Measurements from ENCODE around the gene CHADL.

Gene CHADL

GRCh38 chr22:41226723-41227655, 13.7 kb downstream of the CHADL start:
- Histone ChIP-seq H3K4me1 (ENCODE audit: control insufficient read depth, insufficient read depth, low read length) (no peaks in the 10 kb centered on the region), H3K4me3 (ENCODE audit: low read depth, low read length) (no peak overlapping the region), H3K36me3 (ENCODE audit: control insufficient read depth, insufficient read depth, low read length) (peaks cover 74% of the 10 kb centered on the region), H3K9ac (ENCODE audit: low read depth, low read length) (no peak overlapping the region), H3K9me3 (ENCODE audit: control insufficient read depth, insufficient read depth, low read length) (no peaks in the 10 kb centered on the region), H3K27me3 (ENCODE audit: control insufficient read depth, insufficient read depth, low read length) (no peaks in the 10 kb centered on the region), H3K27ac (ENCODE audit: low read depth, low read length) (no peak overlapping the region)

- H3K4me1 ChIP-seq (ENCODE audit: control insufficient read depth, insufficient read depth, low read length), result no peaks in the 10 kb centered on the region
- no peak overlapping the region for H3K4me3 ChIP-seq (ENCODE audit: low read depth, low read length)
- no peaks in the 10 kb centered on the region for H3K27me3 ChIP-seq (ENCODE audit: control insufficient read depth, insufficient read depth, low read length)
- no peak overlapping the region for H3K9ac ChIP-seq (ENCODE audit: low read depth, low read length)
- H3K27ac ChIP-seq (ENCODE audit: low read depth, low read length), result no peak overlapping the region
- H3K9me3 ChIP-seq (ENCODE audit: control insufficient read depth, insufficient read depth, low read length), result no peaks in the 10 kb centered on the region
- peaks cover 82% of the 10 kb centered on the region for H3K36me3 ChIP-seq (ENCODE audit: control insufficient read depth, insufficient read depth, low read length)
These were observed 17.2 kb downstream of the CHADL start for GRCh38 chr22:41223535-41223934.

- Histone ChIP-seq H3K9ac (ENCODE audit: low read depth, low read length) (no peak overlapping the region), H3K9me3 (ENCODE audit: control insufficient read depth, insufficient read depth, low read length) (no peaks in the 10 kb centered on the region), H3K4me3 (ENCODE audit: low read depth, low read length) (no peak overlapping the region), H3K27me3 (ENCODE audit: control insufficient read depth, insufficient read depth, low read length) (no peaks in the 10 kb centered on the region), H3K27ac (ENCODE audit: low read depth, low read length) (no peak overlapping the region), H3K36me3 (ENCODE audit: control insufficient read depth, insufficient read depth, low read length) (peaks cover 82% of the 10 kb centered on the region), H3K4me1 (ENCODE audit: control insufficient read depth, insufficient read depth, low read length) (no peaks in the 10 kb centered on the region)
These were observed 17.8 kb downstream of the CHADL start for GRCh38 chr22:41222846-41223507.

GRCh38 chr22:41217553-41218157, 23.1 kb downstream of the CHADL start:
- no peak overlapping the region for H3K9ac ChIP-seq (ENCODE audit: low read depth, low read length)
- no peaks in the 10 kb centered on the region for H3K27me3 ChIP-seq (ENCODE audit: control insufficient read depth, insufficient read depth, low read length)
- no peak overlapping the region for H3K4me3 ChIP-seq (ENCODE audit: low read depth, low read length)
- peaks cover 69% of the 10 kb centered on the region for H3K36me3 ChIP-seq (ENCODE audit: control insufficient read depth, insufficient read depth, low read length)
- H3K9me3 ChIP-seq (ENCODE audit: control insufficient read depth, insufficient read depth, low read length), result peaks cover 2% of the 10 kb centered on the region; the same call in 1 of the 2 replicates
- peak overlapping the region; percentile 65 for H3K27ac ChIP-seq (ENCODE audit: low read depth, low read length)
- H3K4me1 ChIP-seq (ENCODE audit: control insufficient read depth, insufficient read depth, low read length), result peaks cover 13% of the 10 kb centered on the region; the same call in 1 of the 2 replicates

GRCh38 chr22:41216984-41217383, 23.7 kb downstream of the CHADL start:
- Histone ChIP-seq H3K9me3 (ENCODE audit: control insufficient read depth, insufficient read depth, low read length) (peaks cover 2% of the 10 kb centered on the region; the same call in 1 of the 2 replicates), H3K4me3 (ENCODE audit: low read depth, low read length) (no peak overlapping the region), H3K27me3 (ENCODE audit: control insufficient read depth, insufficient read depth, low read length) (no peaks in the 10 kb centered on the region), H3K4me1 (ENCODE audit: control insufficient read depth, insufficient read depth, low read length) (peaks cover 13% of the 10 kb centered on the region; the same call in 1 of the 2 replicates), H3K9ac (ENCODE audit: low read depth, low read length) (no peak overlapping the region), H3K36me3 (ENCODE audit: control insufficient read depth, insufficient read depth, low read length) (peaks cover 67% of the 10 kb centered on the region), H3K27ac (ENCODE audit: low read depth, low read length) (peak overlapping the region; percentile 65)

GRCh38 chr22:41215926-41216325, 24.8 kb downstream of the CHADL start:
- Histone ChIP-seq H3K27me3 (ENCODE audit: control insufficient read depth, insufficient read depth, low read length) (no peaks in the 10 kb centered on the region), H3K4me3 (ENCODE audit: low read depth, low read length) (no peak overlapping the region), H3K9ac (ENCODE audit: low read depth, low read length) (no peak overlapping the region), H3K9me3 (ENCODE audit: control insufficient read depth, insufficient read depth, low read length) (peaks cover 2% of the 10 kb centered on the region; the same call in 1 of the 2 replicates), H3K27ac (ENCODE audit: low read depth, low read length) (no peak overlapping the region), H3K4me1 (ENCODE audit: control insufficient read depth, insufficient read depth, low read length) (peaks cover 13% of the 10 kb centered on the region; the same call in 1 of the 2 replicates), H3K36me3 (ENCODE audit: control insufficient read depth, insufficient read depth, low read length) (peaks cover 63% of the 10 kb centered on the region)

- Histone ChIP-seq H3K9me3 (ENCODE audit: control insufficient read depth, insufficient read depth, low read length) (peaks cover 2% of the 10 kb centered on the region; the same call in 1 of the 2 replicates), H3K9ac (ENCODE audit: low read depth, low read length) (no peak overlapping the region), H3K4me1 (ENCODE audit: control insufficient read depth, insufficient read depth, low read length) (peaks cover 13% of the 10 kb centered on the region; the same call in 1 of the 2 replicates), H3K27ac (ENCODE audit: low read depth, low read length) (no peak overlapping the region), H3K27me3 (ENCODE audit: control insufficient read depth, insufficient read depth, low read length) (no peaks in the 10 kb centered on the region), H3K36me3 (ENCODE audit: control insufficient read depth, insufficient read depth, low read length) (peaks cover 62% of the 10 kb centered on the region), H3K4me3 (ENCODE audit: low read depth, low read length) (no peak overlapping the region)
These were observed 25.3 kb downstream of the CHADL start for GRCh38 chr22:41215409-41215808.

GRCh38 chr22:41206719-41207118, 34.0 kb downstream of the CHADL start:
- H3K4me1 ChIP-seq (ENCODE audit: control insufficient read depth, insufficient read depth, low read length), result no peaks in the 10 kb centered on the region
- H3K36me3 ChIP-seq (ENCODE audit: control insufficient read depth, insufficient read depth, low read length), result peaks cover 15% of the 10 kb centered on the region
- H3K27me3 ChIP-seq (ENCODE audit: control insufficient read depth, insufficient read depth, low read length), result no peaks in the 10 kb centered on the region
- no peak overlapping the region for H3K4me3 ChIP-seq (ENCODE audit: low read depth, low read length)
- H3K27ac ChIP-seq (ENCODE audit: low read depth, low read length), result no peak overlapping the region
- no peaks in the 10 kb centered on the region for H3K9me3 ChIP-seq (ENCODE audit: control insufficient read depth, insufficient read depth, low read length)
- no peak overlapping the region for H3K9ac ChIP-seq (ENCODE audit: low read depth, low read length)

GRCh38 chr22:41204992-41205900, 35.5 kb downstream of the CHADL start, which contains the start of gene L3MBTL2:
L3MBTL2 (plus strand) TSS chr22:41205312; CDS start chr22:41205363, 51 bp downstream.
- Histone ChIP-seq H3K36me3 (ENCODE audit: control insufficient read depth, insufficient read depth, low read length) (peaks cover 9% of the 10 kb centered on the region; the same call in 1 of the 2 replicates), H3K9me3 (ENCODE audit: control insufficient read depth, insufficient read depth, low read length) (no peaks in the 10 kb centered on the region), H3K4me1 (ENCODE audit: control insufficient read depth, insufficient read depth, low read length) (no peaks in the 10 kb centered on the region), H3K9ac (ENCODE audit: low read depth, low read length) (peak within 1 kb of the TSS; percentile 94), H3K27ac (ENCODE audit: low read depth, low read length) (peak within 1 kb of the TSS; percentile 85), H3K27me3 (ENCODE audit: control insufficient read depth, insufficient read depth, low read length) (no peaks in the 10 kb centered on the region; the same call in 1 of the 2 replicates), H3K4me3 (ENCODE audit: low read depth, low read length) (peak within 1 kb of the TSS; percentile 90)

GRCh38 chr22:41204066-41204465, 36.7 kb downstream of the CHADL start:
- Histone ChIP-seq H3K4me3 (ENCODE audit: low read depth, low read length) (no peak overlapping the region), H3K9me3 (ENCODE audit: control insufficient read depth, insufficient read depth, low read length) (no peaks in the 10 kb centered on the region), H3K27ac (ENCODE audit: low read depth, low read length) (no peak overlapping the region), H3K4me1 (ENCODE audit: control insufficient read depth, insufficient read depth, low read length) (no peaks in the 10 kb centered on the region), H3K36me3 (ENCODE audit: control insufficient read depth, insufficient read depth, low read length) (no peaks in the 10 kb centered on the region), H3K27me3 (ENCODE audit: control insufficient read depth, insufficient read depth, low read length) (peaks cover 8% of the 10 kb centered on the region), H3K9ac (ENCODE audit: low read depth, low read length) (no peak overlapping the region)
